H1 (cell line): Measurements from ENCODE around the gene ENTR1. TPM values are rescaled to one million over a fixed set of nuclear protein-coding genes. Genes with fewer than 3 reads are reported as not detected.

Source experiments
- CTCF ChIA-PET: fragments of 300-600 bp; sonication (Branson Sonifier 250); formaldehyde crosslinking; loops from one replicate; lab custom pipeline; 2021; ENCODE audit not compliant: partially characterized antibody; lab: Charles Lee
- POLR2A ChIA-PET: fragments of 300-600 bp; sonication (Branson Sonifier 250); formaldehyde crosslinking; loops from one replicate; lab custom pipeline; 2021; ENCODE audit warnings: inconsistent platforms; ENCODE audit not compliant: partially characterized antibody; lab: Charles Lee
- DNase-seq, 2 experiments: peaks; one replicate each; pipeline versions ENCODE4 v3.0.0 to v3.0.0-alpha.2; 2010 to 2022; ENCODE audit warnings: low spot score in 2 of 2, low read depth in 1 of 2, mixed read lengths in 1 of 2
- FAIRE-seq: peaks from 2 replicates; lab custom pipeline; 2011; peaks lifted over from hg19 to GRCh38; lab: Jason Lieb, UNC
- H2AFZ ChIP-seq: 2 replicates; pipeline ENCODE4 v1.8.1; 2012; ENCODE audit warnings: low read length, inconsistent platforms
- H2AK5ac ChIP-seq: 2 replicates; pipeline ENCODE4 v1.6.1; 2013; ENCODE audit warnings: low read depth, low read length
- H2BK120ac ChIP-seq: replicated peaks from 2 replicates; pipeline ENCODE3; 2013; ENCODE audit warnings: low read depth, low read length, inconsistent platforms
- H2BK12ac ChIP-seq: 2 replicates; pipeline ENCODE4 v1.6.1; 2013; ENCODE audit warnings: low read depth, low read length
- H2BK15ac ChIP-seq: 2 replicates; pipeline ENCODE4 v1.6.1; 2013; ENCODE audit warnings: low read length
- H2BK20ac ChIP-seq: 2 replicates; pipeline ENCODE4 v1.6.1; 2013; ENCODE audit warnings: low read length
- H2BK5ac ChIP-seq: 2 replicates; pipeline ENCODE4 v1.6.1; 2013; ENCODE audit warnings: low read depth, low read length
- H3K14ac ChIP-seq: 2 replicates; pipeline ENCODE4 v1.6.1; 2013; ENCODE audit warnings: inconsistent platforms; ENCODE audit not compliant: insufficient read length
- H3K18ac ChIP-seq: 2 replicates; pipeline ENCODE4 v1.6.1; 2013; ENCODE audit warnings: low read length; ENCODE audit errors: extremely low read depth
- H3K23ac ChIP-seq: 2 replicates; pipeline ENCODE4 v1.6.1; 2013; ENCODE audit warnings: inconsistent platforms; ENCODE audit not compliant: insufficient read length
- H3K23me2 ChIP-seq: 2 replicates; pipeline ENCODE4 v1.6.1; 2013; ENCODE audit warnings: low read depth, low read length
- H3K27ac ChIP-seq: 2 replicates; pipeline ENCODE4 v1.6.1; 2011; ENCODE audit warnings: low read depth, low read length, inconsistent platforms
- H3K27me3 ChIP-seq, 4 experiments: replicated peaks in 1 of 4; 1 replicate in 1 of 4; 2 replicates in 3 of 4; pipeline versions ENCODE4 v1.6.1 to v1.8.1; 2011 to 2013; ENCODE audit warnings: low read length in 3 of 4, mild to moderate bottlenecking in 3 of 4, inconsistent platforms in 2 of 4, mixed read lengths in 2 of 4, moderate library complexity in 1 of 4; ENCODE audit not compliant: control insufficient read depth in 3 of 4, insufficient read depth in 3 of 4; ENCODE audit errors: extremely low read depth in 1 of 4
- H3K36me3 ChIP-seq, 4 experiments: 2 replicates each; pipeline versions ENCODE4 v1.6.1 to v1.8.1; 2011 to 2013; ENCODE audit warnings: mild to moderate bottlenecking in 4 of 4, low read length in 3 of 4, moderate library complexity in 2 of 4, control low read depth in 1 of 4, inconsistent platforms in 1 of 4; ENCODE audit not compliant: insufficient read depth in 4 of 4, control insufficient read depth in 2 of 4
- H3K4ac ChIP-seq: replicated peaks from 2 replicates; pipeline ENCODE3; 2013; ENCODE audit warnings: low read length, low read depth, mixed read lengths, inconsistent platforms; ENCODE audit not compliant: insufficient read length
- H3K4me1 ChIP-seq, 4 experiments: replicated peaks in 1 of 4; 1 replicate in 1 of 4; 2 replicates in 3 of 4; pipeline versions ENCODE4 v1.6.1 to v1.8.1; 2011 to 2013; ENCODE audit warnings: low read length in 3 of 4, inconsistent platforms in 2 of 4, mixed read lengths in 1 of 4; ENCODE audit not compliant: insufficient read depth in 4 of 4, control insufficient read depth in 3 of 4
- H3K4me2 ChIP-seq, 2 experiments: 2 replicates each; pipeline versions ENCODE4 v1.6.1 to v1.8.1; 2011 to 2013; ENCODE audit warnings: low read depth in 2 of 2, low read length in 2 of 2, control low read depth in 1 of 2, inconsistent platforms in 1 of 2, mild to moderate bottlenecking in 1 of 2; ENCODE audit not compliant: insufficient read depth in 1 of 2
- H3K4me3 ChIP-seq, 4 experiments: fragments of 200-600, 300-600 bp in 1 of 4; sonication (generic), shearing (Covaris generic), sonication (Bioruptor Twin) in 1 of 4; 2 replicates each; pipeline versions ENCODE4 v1.5.1 to v1.8.1; 2011 to 2016; ENCODE audit warnings: low read length in 4 of 4, low read depth in 3 of 4, control low read depth in 2 of 4, inconsistent platforms in 2 of 4, mild to moderate bottlenecking in 2 of 4, mixed read lengths in 1 of 4, moderate library complexity in 1 of 4; ENCODE audit not compliant: insufficient read depth in 2 of 4; ENCODE audit errors: extremely low read depth in 1 of 4
- H3K56ac ChIP-seq: replicated peaks from 2 replicates; pipeline ENCODE3; 2013; ENCODE audit warnings: low read depth, mild to moderate bottlenecking, mixed read lengths, low read length, inconsistent platforms; ENCODE audit not compliant: insufficient read length
- H3K79me1 ChIP-seq: 2 replicates; pipeline ENCODE4 v1.6.1; 2013; ENCODE audit warnings: low read depth, low read length, control low read depth
- H3K79me2 ChIP-seq, 2 experiments: 2 replicates each; pipeline versions ENCODE4 v1.6.1 to v1.8.1; 2012 to 2013; ENCODE audit warnings: low read length in 2 of 2, mild to moderate bottlenecking in 2 of 2, inconsistent platforms in 1 of 2; ENCODE audit not compliant: insufficient read depth in 2 of 2, control insufficient read depth in 1 of 2
- H3K9ac ChIP-seq, 4 experiments: replicated peaks in 1 of 4; 1 replicate in 1 of 4; 2 replicates in 3 of 4; pipeline versions ENCODE4 v1.6.1 to v1.8.1; 2011 to 2013; ENCODE audit warnings: low read depth in 3 of 4, low read length in 3 of 4, control low read depth in 2 of 4, mild to moderate bottlenecking in 2 of 4, moderate library complexity in 2 of 4, inconsistent platforms in 1 of 4; ENCODE audit errors: extremely low read depth in 1 of 4
- H3K9me3 ChIP-seq, 2 experiments: 2 replicates each; pipeline versions ENCODE4 v1.6.1 to v1.8.1; 2012 to 2013; ENCODE audit warnings: mild to moderate bottlenecking in 2 of 2, moderate library complexity in 2 of 2, control low read depth in 1 of 2, inconsistent platforms in 1 of 2, low read depth in 1 of 2, low read length in 1 of 2, mixed read lengths in 1 of 2; ENCODE audit not compliant: insufficient read depth in 2 of 2
- H4K20me1 ChIP-seq, 2 experiments: replicated peaks in 1 of 2; 2 replicates each; pipeline versions ENCODE3 to v1.8.1; 2011 to 2013; ENCODE audit warnings: inconsistent platforms in 2 of 2, low read length in 2 of 2, mild to moderate bottlenecking in 1 of 2; ENCODE audit not compliant: insufficient read depth in 2 of 2, control insufficient read depth in 1 of 2
- H4K5ac ChIP-seq: 2 replicates; pipeline ENCODE4 v1.6.1; 2013; ENCODE audit warnings: low read length, low read depth, mixed read lengths, inconsistent platforms; ENCODE audit not compliant: insufficient read length
- H4K8ac ChIP-seq: 2 replicates; pipeline ENCODE4 v1.8.0; 2013; ENCODE audit warnings: mild to moderate bottlenecking, moderate library complexity, low read length, inconsistent platforms; ENCODE audit not compliant: insufficient read depth; ENCODE audit errors: extremely low read depth
- H4K91ac ChIP-seq: replicated peaks from 2 replicates; pipeline ENCODE3; 2013; ENCODE audit warnings: low read length, mixed read lengths, inconsistent platforms; ENCODE audit not compliant: insufficient read length
- EZH2 ChIP-seq: fragments of 200-600 bp; sonication (generic); IDR thresholded peaks from 2 replicates; pipeline ENCODE4 v1.7.1; 2012; ENCODE audit warnings: low read depth, mild to moderate bottlenecking, moderate library complexity, low read length, inconsistent platforms; ENCODE audit not compliant: severe bottlenecking
- POLR2AphosphoS5 ChIP-seq: IDR thresholded peaks from 2 replicates; pipeline ENCODE4 v1.6.1; 2011; ENCODE audit warnings: low read depth, low read length
- POU5F1 ChIP-seq: IDR thresholded peaks from 2 replicates; pipeline ENCODE4 v1.6.1; 2011; ENCODE audit warnings: low read depth, mild to moderate bottlenecking, low read length, moderate library complexity
- SIRT6 ChIP-seq: IDR thresholded peaks from one replicate; pipeline ENCODE4 v1.7.1; 2012; ENCODE audit warnings: low read length, inconsistent platforms
- SP2 ChIP-seq: IDR thresholded peaks from 2 replicates; pipeline ENCODE4 v1.6.1; 2012; ENCODE audit warnings: mild to moderate bottlenecking, low read length, inconsistent platforms
- SP4 ChIP-seq: IDR thresholded peaks from 2 replicates; pipeline ENCODE4 v1.6.1; 2012; ENCODE audit warnings: low read length, inconsistent platforms
- WGBS, 2 experiments: shearing (Covaris generic) in 1 of 2; methylation state at CpG; one replicate each; pipeline versions ENCODE4 v1.1.6 to v1.1.7; 2013 to 2015; ENCODE audit warnings: low lambda C conversion rate in 2 of 2, mixed read lengths in 2 of 2, inconsistent platforms in 1 of 2, low coverage in 1 of 2, missing lambda C conversion rate in 1 of 2; ENCODE audit not compliant: insufficient replicate concordance in 2 of 2, insufficient coverage in 1 of 2, insufficient read length in 1 of 2; ENCODE audit errors: extremely low coverage in 1 of 2, missing lambda C conversion rate in 1 of 2; 5-methylcytosine and 5-hydroxymethylcytosine counted together
- polyA plus RNA-seq, 7 experiments: library from polyadenylated mRNA; depleted of rRNA in 3 of 7; stranded (reverse) in 5 of 7; unstranded in 2 of 7; fragments of >200 nt in 5 of 7; fragments of 200-250 nt in 2 of 7; gene quantifications; 1 replicate in 5 of 7; 2 replicates in 1 of 7; 4 replicates in 1 of 7; pipeline versions ENCODE4 v1.2.1 to v1.2.3, GENCODE V29; 2011 to 2013; ENCODE audit warnings: missing spikeins in 2 of 7, mixed read lengths in 2 of 7
- total RNA-seq: library from RNA; stranded (reverse); fragmentation: NEBNext Ultra II Directional; extraction: Animal tissue kit (Norgen Biotek cat#: 25700); gene quantifications from 2 replicates; pipeline ENCODE4 v1.2.1, GENCODE V29; 2021
- TF ChIP-seq, protein P1 (sequence below): IDR thresholded peaks from 2 replicates; pipeline ENCODE4 v1.6.1; 2011; ENCODE audit warnings: low read length, improper control_type of control experiment

Gene ENTR1
- total and polyA plus RNA-seq, 2 of the 8 experiments (the other 6 are each of a cell fraction or from before 2014, with no cell fraction given) = 65.2 to 102 TPM

DNA sequence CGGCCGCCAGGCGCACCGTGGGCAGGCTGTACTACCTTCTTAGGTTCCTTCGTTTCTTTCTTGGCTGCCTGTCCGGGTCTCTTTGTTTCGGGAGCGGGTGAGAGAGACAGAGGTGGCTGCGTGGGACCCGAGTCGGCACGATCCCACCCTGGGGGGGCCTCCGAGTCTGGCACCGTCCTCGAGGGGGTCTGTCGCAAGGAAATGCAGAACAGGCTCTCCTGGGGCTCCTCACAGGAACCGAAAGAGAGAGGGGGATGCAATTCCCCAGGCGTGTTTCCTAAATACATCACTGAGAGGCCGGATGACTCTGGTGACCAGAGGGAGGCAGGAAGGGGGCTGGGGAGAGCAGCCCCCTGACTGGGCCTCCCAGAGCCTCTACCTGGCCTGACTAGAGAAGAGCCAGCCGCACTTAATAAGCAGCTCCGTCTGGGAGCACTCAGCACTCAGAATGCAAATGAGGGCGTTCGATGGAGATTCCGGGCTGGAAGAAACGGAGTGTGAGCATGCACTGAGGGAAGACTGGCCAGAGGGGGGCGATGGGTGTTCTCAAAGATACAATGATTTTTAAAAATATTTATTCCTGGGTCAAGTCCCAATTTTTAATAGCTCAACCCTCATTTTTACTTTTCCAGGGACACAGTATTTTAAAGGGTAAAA is 40.9 kb upstream of the ENTR1 start:
- Histone ChIP-seq H2AK5ac (no peak overlapping the region), H3K14ac (no peak overlapping the region), H3K23me2 (no peaks in the 10 kb centered on the region), H2BK15ac (no peak overlapping the region), H2BK120ac (no peak overlapping the region), H2AFZ (no peak overlapping the region), H3K18ac (no peak overlapping the region), H3K9ac (no peak overlapping the region), H2BK5ac (no peak overlapping the region), H3K9me3 (no peaks in the 10 kb centered on the region), H3K4ac (no peak overlapping the region), H2BK20ac (no peak overlapping the region), H3K79me2 (no peaks in the 10 kb centered on the region), H4K8ac (no peak overlapping the region), H3K4me1 (no peaks in the 10 kb centered on the region), H3K23ac (no peak overlapping the region), H3K4me3 (no peak overlapping the region), H3K4me2 (no peak overlapping the region), H4K5ac (no peak overlapping the region), H3K27ac (no peak overlapping the region), H2BK12ac (no peak overlapping the region), H3K27me3 (no peaks in the 10 kb centered on the region), H3K79me1 (no peaks in the 10 kb centered on the region), H4K20me1 (peaks cover 0 to 14% of the 10 kb centered on the region in 2 experiments), H3K56ac (no peak overlapping the region), H3K36me3 (peaks cover 34 to 64% (median 56%) of the 10 kb centered on the region in 4 experiments), H4K91ac (no peak overlapping the region)
- ChIA-PET POLR2A (interaction anchor here (1.0 to 1.4 kb wide), 2 partner anchors 13 to 22 kb away, joined by 3 to 4 read pairs; no protein-coding TSS in a partner anchor), CTCF (interaction anchor here (0.9 to 2.7 kb wide), 7 partner anchors 8 to 63 kb away, joined by 3 to 9 read pairs (median 3); partner anchors contain the start of gene INPP5E)
- FAIRE-seq (no peak), DNase-seq (no peak)
- WGBS, 2 experiments = 90% methylated on average over 23 of the region's 26 CpGs; no CpG with 5 or more reads in 1 of the 2 experiments
- no peak for TF ChIP-seq SP2
- TF ChIP-seq SIRT6 = no peak
- TF ChIP-seq SP4 = no peak
- no peak for TF ChIP-seq POU5F1
- no peak for TF ChIP-seq EZH2
- TF ChIP-seq POLR2AphosphoS5 = no peak
- TF ChIP-seq, protein P1, sequence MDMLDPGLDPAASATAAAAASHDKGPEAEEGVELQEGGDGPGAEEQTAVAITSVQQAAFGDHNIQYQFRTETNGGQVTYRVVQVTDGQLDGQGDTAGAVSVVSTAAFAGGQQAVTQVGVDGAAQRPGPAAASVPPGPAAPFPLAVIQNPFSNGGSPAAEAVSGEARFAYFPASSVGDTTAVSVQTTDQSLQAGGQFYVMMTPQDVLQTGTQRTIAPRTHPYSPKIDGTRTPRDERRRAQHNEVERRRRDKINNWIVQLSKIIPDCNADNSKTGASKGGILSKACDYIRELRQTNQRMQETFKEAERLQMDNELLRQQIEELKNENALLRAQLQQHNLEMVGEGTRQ = no peak
